Peyer's patch (tissue), 4 donors: ENCODE measurements around the gene MPP1.

Experiments
- CTCF ChIP-seq, 6 experiments: fragments of 450-650 bp in 4 of 6; fragments of 200-600 bp in 2 of 6; sonication (generic) in 1 of 6; IDR thresholded peaks; one replicate each; pipeline ENCODE4 v1.5.1; 2017 to 2019; ENCODE audit warnings: antibody characterized with exemption in 6 of 6, mild to moderate bottlenecking in 3 of 6, moderate library complexity in 1 of 6
- POLR2A ChIP-seq, 2 donors: fragments of 450-650 bp; IDR thresholded peaks; one replicate each; pipeline ENCODE4 v1.5.1; 2017; ENCODE audit warnings: antibody characterized with exemption in 2 of 2, mild to moderate bottlenecking in 2 of 2, moderate library complexity in 2 of 2

- TF ChIP-seq CTCF (IDR thresholded peaks at IDR 0.05) (no peak), POLR2A (IDR thresholded peaks at IDR 0.05) (no peak)
Observed at GRCh38 chrX:154750301-154751202, 54.7 kb downstream of the MPP1 start, which contains the start of gene GAB3.
